Measurements from ENCODE around the gene PDE6C.

PDE6C gene

GRCh38 chr10:93671042-93671441, 58.7 kb downstream of the PDE6C start:
- no peak overlapping the region for H3K4me3 ChIP-seq (ENCODE audit: control insufficient read depth, low read depth, low read length)
- no peak for DNase-seq (ENCODE audit: low read depth)
- TF ChIP-seq CTCF (conservative IDR thresholded peaks at IDR 0.05; ENCODE audit: control insufficient read depth, insufficient read depth, low read depth, low read length) = no peak

GRCh38 chr10:93672022-93672678, 59.8 kb downstream of the PDE6C start:
- no peak overlapping the region for H3K4me3 ChIP-seq (ENCODE audit: control insufficient read depth, low read depth, low read length)
- no peak for DNase-seq (ENCODE audit: low read depth)
- no peak for TF ChIP-seq CTCF (conservative IDR thresholded peaks at IDR 0.05; ENCODE audit: control insufficient read depth, insufficient read depth, low read depth, low read length)

- no peak for TF ChIP-seq CTCF (conservative IDR thresholded peaks at IDR 0.05; ENCODE audit: control insufficient read depth, insufficient read depth, low read depth, low read length)
- H3K4me3 ChIP-seq (ENCODE audit: control insufficient read depth, low read depth, low read length) = no peak overlapping the region
- no peak for DNase-seq (ENCODE audit: low read depth)
Observed at GRCh38 chr10:93672890-93673289, 60.6 kb downstream of the PDE6C start.

GRCh38 chr10:93673791-93674190, 61.5 kb downstream of the PDE6C start:
- no peak for DNase-seq (ENCODE audit: low read depth)
- no peak for TF ChIP-seq CTCF (conservative IDR thresholded peaks at IDR 0.05; ENCODE audit: control insufficient read depth, insufficient read depth, low read depth, low read length)
- H3K4me3 ChIP-seq (ENCODE audit: control insufficient read depth, low read depth, low read length) = no peak overlapping the region

- H3K4me3 ChIP-seq (ENCODE audit: control insufficient read depth, low read depth, low read length) = no peak overlapping the region
- no peak for DNase-seq (ENCODE audit: low read depth)
- no peak for TF ChIP-seq CTCF (conservative IDR thresholded peaks at IDR 0.05; ENCODE audit: control insufficient read depth, insufficient read depth, low read depth, low read length)
Observed at GRCh38 chr10:93678386-93678785, 66.0 kb downstream of the PDE6C start.

- no peak overlapping the region for H3K4me3 ChIP-seq (ENCODE audit: control insufficient read depth, low read depth, low read length)
- DNase-seq (ENCODE audit: low read depth) = no peak
- TF ChIP-seq CTCF (conservative IDR thresholded peaks at IDR 0.05; ENCODE audit: control insufficient read depth, insufficient read depth, low read depth, low read length) = no peak
Observed at GRCh38 chr10:93678805-93679587, 66.7 kb downstream of the PDE6C start.
